RKO (cell line): ENCODE data around the gene WDR75.
"Not testable (repeated sequence)": the region's sequence is repeated elsewhere in the genome, so short reads cannot be mapped to it uniquely, and the experiment has no call there.

Source experiments
- DNase-seq: peaks from one replicate; pipeline ENCODE4 v3.0.0-alpha.2; 2016; ENCODE audit warnings: low spot score

Gene WDR75

DNA sequence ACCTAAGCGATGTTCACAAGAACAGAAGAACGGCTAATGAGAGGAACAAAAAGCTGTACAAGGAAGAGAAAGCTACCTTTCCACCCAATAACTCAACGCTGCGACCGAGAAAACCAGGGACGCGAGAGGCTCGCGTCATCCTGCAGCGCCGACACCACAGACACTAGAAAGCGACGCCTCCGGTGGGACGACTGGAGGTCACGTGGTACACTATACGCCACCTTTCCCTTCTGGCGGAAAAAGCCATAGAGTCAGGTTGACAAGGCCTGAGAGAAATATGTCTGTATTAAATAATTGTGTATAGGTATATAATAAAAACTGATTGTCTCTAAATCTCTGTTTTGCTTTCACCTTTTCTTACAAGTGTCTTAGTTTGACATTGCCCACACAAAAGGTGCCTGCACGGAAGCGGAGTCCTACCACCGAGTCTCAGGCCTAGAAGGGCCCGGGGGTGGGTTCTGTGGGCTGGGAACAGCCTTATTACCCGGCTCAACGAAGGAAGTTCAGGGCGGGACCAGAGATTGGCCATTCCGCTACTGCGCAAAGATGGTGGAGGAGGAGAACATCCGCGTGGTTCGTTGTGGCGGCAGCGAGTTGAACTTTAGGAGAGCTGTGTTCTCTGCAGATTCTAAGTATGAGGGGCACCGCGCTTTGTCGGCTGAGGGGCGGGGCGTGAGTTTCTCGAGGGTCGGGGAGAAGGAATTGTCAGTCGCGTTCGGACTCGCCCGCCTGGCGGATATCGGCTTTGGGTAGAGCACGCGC lies at the start of gene WDR75:
TSS of gene WDR75 (plus strand) at position 528 of the 762 bp plus-strand sequence. CDS start at position 547, 19 bp downstream.
- DNase-seq: peak; percentile 95

DNA sequence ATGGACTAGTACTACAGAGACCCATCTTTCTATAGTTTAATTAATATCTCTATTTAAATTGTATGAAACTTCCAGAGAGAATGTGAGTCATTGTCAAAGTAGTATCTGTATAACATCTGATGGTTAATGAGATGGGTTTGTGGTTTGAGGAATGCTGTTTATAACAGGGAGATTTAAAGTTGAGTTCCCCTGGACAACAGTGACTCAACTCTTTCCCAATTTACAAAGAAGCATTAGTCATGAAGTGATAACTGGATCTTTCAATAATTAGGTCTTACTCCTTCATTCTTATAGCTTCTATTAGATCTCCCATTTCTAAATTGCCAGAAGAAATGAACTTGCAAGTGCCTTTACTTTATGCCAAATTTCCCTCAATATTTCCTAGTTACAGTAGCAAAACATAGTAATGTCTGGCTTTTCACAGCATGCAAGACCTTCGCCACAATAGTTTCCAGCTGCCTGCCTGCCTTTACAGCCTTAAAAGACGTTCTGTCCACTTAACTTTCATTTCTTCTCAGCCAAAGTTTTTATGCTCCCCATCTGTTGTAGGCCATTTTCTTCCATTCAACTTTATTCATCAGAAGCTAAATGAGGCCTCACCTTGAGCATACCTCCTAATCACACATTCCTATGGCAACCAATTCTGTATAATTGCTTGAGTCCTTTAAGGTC lies 47.7 kb upstream of the WDR75 start:
- peak; percentile 48 for DNase-seq

DNA sequence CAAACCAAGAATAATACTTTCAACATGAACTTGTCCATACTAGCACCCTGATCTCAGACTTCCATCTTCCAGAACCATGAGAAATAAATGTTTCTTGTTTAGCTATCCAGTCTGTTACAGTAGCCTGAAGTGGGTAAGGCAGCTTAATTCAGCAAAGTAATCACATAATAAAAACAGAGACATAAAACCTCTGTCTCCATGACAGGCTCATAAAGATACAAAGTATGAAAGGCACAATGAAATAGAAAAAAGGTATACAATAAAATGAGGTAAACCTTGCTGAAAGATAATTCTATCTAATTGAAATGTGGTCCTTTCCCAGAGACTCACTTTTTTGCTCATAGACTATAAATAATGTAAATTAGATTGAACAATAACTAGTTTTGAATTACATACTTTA lies 46.7 kb upstream of the WDR75 start:
- no peak for DNase-seq

DNA sequence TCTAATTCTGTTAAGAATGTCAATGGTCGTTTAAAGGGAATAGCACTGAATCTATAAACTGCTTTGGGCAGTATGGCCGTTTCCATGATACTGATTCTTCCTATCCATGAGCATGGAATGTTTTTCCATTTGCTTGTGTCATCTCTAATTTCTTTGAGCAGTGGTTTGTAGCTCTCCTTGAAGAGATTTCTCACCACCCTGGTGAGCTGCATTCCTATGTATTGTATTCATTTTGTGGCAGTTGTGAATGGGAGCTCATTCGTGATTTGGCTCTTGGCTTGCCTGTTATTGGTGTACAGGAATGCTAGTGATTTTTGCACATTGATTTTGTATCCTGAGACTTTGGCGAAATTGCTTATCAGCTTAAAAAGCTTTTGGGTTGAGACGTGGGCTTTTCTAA lies 38.3 kb upstream of the WDR75 start:
- DNase-seq: no peak

DNA sequence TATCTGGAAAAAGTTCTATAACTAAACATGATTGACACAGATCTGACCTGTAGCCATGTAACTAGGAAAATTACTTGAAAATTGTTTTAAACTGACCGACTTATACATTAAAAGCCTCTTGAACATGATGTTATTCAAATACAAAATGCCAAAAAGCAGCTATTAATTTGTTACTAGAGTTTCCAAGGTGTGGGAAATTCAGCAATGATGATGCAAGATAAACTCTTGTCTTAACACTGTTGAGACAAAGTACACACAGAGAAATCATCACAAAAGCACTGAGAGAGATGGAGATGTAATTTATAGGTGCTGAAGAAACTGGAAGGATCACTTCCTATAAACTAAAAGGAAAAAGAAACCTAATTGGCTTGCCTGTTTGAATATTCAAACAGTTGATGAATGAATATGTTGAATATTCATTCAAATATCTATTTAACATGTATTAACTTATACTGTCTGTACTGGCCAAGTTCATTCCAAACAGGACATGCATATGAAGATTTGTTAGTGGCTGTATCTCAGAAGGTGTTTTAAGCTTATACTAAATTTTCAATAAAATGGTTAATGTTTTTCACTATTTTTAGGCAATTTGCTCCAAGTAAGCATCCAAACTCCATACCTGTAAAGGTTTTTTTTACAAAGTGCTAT lies 34.6 kb upstream of the WDR75 start:
- no peak for DNase-seq

DNA sequence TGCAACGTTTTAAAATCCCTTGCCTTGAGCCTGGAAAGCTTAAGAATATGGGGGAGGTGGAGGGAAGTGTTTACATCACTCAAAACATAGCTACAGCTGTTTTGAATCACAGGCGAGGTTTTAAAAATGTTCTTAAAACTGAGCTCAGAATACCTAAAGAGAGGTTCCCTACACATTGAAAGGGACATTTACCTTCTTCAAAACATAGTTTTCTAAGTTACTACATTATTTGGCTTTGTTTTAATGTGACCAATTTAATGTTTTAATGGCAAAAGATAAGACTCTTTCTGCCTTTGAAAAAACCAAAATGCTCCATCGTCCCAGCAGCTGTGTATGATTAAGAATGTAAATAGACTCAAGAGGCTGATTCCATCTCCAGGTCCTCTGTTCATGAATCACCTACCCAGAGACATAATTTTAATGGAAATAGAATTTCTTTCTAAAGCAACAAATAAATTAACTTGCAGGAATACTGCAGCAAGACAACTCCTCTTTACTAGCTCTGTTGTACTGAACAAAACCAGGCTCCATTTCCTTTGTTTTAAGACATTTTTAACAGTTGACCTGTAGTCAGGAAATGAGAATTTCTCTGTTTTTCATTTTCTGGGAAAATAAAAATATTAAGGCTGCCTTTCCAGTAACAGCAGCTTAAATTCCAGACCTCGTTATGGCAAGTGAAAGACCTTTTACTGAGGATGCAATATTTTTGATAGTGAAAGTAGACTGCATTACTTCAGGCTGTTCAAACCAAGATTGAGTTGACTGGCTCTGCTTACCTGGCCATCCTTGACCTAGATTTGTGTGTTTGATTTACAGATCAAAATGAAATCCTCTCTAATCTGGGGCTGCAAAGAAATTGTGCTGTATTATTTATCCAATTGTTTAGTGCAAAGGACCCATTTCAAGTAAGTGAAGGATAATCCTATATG lies 33.7 kb upstream of the WDR75 start:
- no peak for DNase-seq

DNA sequence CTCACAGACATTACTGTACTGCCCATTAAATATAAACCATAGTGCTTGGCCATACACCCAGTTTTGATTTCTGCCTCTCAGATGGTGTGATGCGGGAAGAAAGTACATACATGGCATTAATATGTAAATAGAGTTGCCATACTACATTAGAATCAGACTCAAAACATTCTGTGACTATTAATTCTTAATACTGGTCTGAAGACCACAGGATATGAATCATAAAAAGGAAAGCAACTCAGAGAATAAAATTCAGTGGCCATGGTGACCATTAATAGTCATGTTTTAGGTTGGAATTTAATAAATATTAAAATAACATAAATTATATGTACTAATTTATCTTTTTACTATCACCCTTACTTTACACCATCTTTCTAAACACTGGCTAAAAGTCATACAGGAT lies 33.0 kb upstream of the WDR75 start:
- DNase-seq: no peak

DNA sequence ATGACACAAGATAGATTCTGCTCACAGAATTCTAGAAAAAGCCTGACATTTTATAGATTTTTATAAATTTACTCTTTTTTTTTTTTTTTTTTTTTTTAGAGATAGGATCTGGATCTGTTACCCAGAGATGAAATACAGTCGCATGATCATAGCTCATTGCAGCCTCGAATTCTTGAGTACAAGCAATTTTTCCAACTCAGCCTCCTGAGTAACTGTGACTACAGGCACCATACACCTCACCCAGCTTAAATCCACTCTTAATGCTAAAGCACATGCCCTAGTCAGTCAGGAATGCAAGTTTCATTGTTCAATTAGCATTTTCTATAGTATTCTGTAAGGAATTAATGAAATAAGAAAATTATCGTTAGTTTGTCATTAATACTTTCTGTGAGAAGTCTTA lies 32.1 kb upstream of the WDR75 start:
- no peak for DNase-seq

DNA sequence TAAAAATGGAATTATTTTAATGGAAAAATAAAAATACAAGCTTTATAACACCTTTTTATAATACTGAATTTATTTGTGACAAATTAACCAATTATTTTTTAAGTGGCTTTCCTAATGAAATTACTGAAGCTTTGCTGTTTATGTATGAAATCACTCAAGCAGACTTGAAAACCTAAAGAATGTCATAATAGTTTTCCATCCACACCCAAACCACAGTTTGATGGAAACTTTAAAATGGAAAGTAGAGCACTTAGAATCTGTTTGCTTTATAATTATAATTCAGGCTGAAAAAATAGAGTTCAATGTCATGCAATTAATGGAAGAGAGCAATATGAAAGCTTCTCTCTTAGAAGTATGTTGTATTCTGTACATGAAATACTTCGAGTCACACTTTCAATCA lies 31.6 kb upstream of the WDR75 start:
- no peak for DNase-seq

DNA sequence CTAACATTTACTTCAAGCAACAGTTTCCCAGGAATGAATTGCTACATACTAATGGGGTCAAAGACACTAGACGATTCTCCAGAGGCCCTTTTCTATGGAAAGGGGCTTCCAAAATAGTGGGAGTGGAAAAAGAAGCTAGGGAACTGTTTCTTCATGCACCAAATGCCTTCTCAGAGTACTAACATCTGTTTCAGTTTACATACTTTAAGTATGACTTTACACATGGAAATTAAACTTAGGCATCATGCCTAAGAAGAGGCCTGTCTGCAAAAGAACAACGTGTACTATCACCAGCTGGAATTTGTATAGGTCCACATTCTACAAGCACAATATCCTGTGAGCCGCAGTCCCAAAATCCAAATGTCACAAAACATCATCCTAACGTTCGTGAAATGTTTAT lies 29.4 kb upstream of the WDR75 start:
- no peak for DNase-seq

DNA sequence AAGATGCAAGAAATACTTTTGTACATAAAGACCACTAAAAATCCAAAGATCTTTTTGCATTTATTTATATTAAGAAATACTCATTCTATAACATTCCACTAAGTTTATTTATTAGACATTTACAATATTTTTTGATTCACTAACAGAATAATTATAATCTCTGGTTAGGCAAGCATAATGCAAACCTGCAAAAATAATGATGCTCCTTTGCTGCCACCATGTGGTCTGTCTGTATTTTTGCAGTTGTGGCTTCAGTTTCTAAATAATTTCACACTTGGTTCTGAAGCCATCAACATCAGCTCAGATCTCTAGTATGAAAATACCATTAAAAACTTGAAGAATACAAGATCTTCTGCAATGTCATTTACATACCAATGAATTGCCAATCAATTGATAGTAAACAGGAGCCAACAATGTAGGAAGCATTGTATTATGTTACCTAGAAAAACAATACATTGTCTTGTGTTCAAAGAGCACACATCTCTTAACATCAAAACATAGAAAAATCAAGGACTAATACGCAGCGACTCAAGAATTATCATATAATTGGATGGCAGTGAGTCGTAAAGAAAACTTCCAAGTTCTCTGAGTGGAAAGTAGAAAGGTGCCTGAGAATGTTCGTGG lies 28.8 kb upstream of the WDR75 start:
- DNase-seq: peak; percentile 64

DNA sequence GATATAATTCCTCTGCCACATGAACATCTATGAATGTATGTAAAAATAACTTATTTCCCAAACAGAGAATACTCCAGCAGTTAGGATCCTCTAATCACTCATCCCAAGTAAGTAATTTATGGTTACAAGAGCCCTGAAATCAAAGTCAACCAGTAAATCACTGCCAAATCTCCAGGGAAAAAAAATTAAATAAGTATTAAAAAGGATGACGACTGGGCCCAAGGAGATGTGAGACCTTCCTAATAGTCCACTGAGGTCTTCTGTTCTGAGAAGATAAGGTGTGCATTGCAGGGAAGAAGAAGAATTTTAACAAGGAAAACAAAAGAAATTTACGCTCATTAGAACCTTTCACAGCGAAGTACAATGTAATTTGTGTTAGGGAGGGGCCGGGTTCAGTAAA lies 28.0 kb upstream of the WDR75 start:
- no peak for DNase-seq

DNA sequence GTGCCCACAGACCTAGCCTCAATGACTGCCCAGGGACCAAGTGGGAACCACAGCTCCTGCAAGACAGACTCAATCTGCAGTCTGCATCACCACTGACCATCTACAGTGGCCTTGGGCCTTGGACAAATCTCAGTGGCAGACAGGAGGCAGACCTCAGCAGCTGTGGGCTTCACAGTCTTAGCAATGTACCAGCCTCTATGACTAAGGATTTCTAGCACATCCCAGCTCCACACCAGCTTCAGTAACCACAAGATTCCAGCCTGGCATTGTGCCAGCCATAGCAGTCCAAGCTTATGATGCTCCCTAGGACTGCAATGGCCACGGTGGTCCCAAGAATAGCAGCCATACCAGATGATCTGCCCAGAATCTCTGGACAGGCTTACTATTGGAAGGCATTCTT lies 19.6 kb upstream of the WDR75 start:
- DNase-seq: peak; percentile 38

DNA sequence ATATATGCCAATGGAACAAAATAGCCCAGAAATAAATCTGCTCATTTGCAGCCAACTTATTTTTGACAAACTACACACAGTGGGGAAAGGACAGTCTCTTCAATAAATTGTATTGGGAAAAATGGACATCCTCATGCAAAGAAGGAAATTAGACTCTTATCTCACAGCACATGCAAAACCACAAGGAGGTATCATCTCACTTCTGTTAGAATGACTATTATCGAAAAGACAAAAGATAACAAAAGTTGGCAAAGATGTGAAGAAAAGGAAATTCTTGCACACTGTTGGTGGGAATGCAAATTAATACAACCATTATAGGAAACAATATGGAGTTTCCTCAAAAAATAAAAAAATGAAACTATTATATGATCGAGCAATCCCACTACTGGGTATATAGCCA lies 16.3 kb upstream of the WDR75 start:
- DNase-seq: no peak

DNA sequence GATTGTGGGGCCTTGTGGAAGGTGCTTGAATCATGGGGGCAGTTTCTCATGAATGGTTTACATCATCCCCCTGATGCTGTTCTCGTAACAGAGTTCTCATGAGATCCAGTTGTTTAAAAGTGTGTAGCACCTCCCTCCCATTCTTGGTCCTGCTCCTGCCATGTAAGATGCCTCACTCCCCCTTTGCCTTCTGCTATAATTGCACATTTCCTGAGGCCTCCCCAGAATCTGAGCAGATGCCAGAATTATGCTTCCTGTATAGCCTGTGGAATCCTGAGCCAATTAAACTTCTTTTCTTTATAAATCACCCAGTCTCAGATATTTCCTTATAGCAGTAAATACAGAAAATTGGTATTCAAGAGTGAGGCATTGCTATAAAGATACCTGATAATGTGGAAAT lies 15.6 kb upstream of the WDR75 start:
- DNase-seq: no peak

DNA sequence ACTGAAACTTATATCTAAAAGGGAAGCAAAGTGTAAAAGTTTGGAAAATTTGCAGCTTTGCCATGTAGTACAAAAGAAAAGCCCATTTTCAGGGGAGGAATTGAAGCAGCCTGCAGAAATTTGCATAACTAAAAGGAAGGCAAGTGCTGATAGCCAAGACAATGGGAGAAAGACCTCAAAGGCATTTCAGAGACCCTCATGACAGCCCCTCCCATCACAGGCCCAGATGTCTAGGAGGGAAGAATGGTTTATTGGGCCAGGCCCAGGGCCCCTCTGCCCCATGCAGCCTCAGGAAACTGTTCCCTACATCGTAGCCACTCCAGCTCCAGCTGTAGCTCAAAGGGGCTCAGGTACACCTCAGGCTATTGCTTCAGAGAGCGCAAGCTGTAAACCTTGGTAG lies 14.4 kb upstream of the WDR75 start:
- no peak for DNase-seq

DNA sequence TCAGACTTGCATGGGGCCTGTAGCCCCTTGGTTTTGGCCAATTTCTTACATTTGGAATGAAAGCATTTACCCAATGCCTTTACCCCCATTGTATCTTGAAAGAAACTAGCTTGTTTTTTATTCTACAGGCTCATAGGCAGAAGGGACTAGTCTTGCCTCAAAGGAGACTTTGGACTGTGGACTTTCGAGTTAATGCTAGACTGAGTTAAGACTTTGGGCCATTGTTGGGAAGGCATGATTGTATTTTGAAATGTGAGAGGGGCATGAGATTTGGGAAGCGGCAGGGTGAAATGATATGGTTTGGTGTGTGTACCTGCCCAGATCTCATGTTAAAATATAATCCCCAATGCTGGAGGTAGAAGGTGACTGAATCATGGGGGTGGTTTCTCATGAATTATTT lies 13.4 kb upstream of the WDR75 start:
- DNase-seq: no peak

DNA sequence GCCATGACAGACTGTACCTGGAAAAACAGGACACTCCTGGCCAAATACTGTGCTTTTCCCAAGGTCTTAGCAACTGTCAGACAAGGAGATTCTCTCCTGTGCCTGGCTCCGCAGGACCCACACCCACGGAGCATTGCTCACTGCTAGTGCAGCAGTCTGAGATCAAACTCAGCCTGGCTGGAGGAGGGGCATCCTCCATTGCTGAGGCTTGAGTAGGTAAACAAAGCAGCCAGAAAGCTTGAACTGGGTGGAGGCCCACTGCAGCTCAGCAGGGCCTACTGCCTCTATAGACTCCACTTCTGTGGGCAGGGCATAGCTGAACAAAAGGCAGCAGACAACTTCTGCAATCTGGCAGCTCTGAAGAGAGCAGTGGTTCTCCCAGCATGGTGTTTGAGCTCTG lies 10.8 kb upstream of the WDR75 start:
- DNase-seq: not testable (repeated sequence)

DNA sequence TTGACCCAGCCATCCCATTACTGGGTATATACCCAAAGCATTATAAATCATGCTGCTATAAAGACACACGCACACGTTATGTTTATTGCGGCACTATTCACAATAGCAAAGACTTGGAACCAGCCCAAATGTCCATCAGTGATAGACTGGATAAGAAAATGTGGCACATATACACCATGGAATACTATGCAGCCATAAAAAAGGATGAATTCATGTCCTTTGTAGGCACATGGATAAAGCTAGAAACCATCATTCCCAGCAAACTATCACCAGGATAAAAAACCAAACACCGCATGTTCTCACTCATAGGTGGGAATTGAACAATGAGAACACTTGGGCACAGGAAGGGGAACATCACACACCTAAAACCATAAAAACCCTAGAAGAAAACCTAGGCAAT lies 5.5 kb upstream of the WDR75 start:
- DNase-seq: not testable (repeated sequence)

DNA sequence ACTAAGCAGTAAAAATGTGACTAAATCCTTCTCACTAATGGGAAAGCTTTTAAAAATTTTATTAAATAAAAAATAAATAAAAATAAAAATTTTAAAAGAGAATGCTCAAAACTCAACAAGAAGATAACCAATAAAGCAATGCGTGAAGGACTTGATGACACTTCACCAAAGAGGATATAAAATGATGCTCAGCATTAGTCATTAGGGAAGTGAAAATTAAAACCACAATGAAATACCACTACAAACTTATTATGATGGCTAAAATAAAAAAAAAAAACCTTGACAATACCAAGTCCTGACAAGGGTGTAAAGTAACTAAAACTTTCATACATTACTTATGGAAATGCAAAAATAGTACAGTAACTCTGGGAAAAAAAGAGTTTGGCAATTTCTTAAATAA lies 3.3 kb upstream of the WDR75 start:
- no peak for DNase-seq

DNA sequence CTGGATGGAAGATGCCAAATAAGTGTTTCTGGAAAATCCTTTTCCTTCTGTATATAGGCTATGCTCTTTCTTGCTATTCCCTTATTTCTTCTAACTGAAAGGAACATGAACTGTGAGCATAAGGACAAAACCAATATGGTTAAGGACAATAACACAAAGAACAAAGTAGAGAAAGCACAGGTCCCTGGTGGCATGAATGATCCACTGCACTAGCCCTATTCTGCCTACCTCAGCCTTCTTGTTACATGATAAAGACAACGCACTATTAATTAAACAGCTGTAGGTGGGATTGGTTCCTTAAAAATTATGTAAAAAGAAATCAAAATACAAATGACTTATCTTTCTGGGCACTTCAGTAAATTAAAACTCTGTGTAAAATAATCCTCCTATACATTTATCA lies 1.9 kb upstream of the WDR75 start:
- peak; percentile 56 for DNase-seq

DNA sequence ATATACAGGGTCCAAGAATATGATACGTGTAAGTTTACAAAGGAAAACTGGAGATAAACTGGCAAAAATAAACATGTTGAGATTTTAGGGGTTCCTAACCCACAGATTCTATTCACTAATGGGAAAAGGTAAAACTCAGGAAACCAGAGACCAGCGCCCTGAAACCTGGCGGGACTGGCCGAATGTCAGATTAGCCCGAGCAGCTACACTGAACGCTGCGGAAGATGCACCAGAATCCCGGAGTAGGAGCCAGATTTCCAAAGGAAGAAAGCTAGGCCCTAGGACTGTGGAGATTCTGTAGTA lies 679 bp upstream of the WDR75 start:
- no peak for DNase-seq
